PC-3 (cell line): ENCODE measurements around the gene MPI.

Source experiments
- CTCF ChIP-seq: fragments of 300-600 bp; sonication (generic); conservative IDR thresholded peaks from 2 replicates; pipeline ENCODE4 v1.5.1; 2017; ENCODE audit warnings: antibody characterized with exemption, low read depth, mild to moderate bottlenecking, low read length
- EZH2phosphoT487 ChIP-seq: fragments of 300-600 bp; sonication (generic); IDR thresholded peaks from 2 replicates; pipeline ENCODE4 v1.6.1; 2018; ENCODE audit warnings: mild to moderate bottlenecking, antibody characterized with exemption, low read length, borderline replicate concordance

- TF ChIP-seq CTCF (no peak), EZH2phosphoT487 (no peak)
These were observed 5.2 kb upstream of the MPI start for GRCh38 chr15:74884428-74885223.
